Ureter (tissue), 1 donor: ENCODE results near the gene PABPN1L. TPM values are rescaled to one million over a fixed set of nuclear protein-coding genes. Genes with fewer than 3 reads are reported as not detected.
A peak's percentile ranks its signal among the peaks of the same experiment; 100 is the strongest.

ENCODE experiments used
- DNase-seq: peaks from one replicate; pipeline ENCODE4 v3.0.0-alpha.2; 2020; ENCODE audit warnings: low spot score
- total RNA-seq: library from RNA; stranded (reverse); gene quantifications from one replicate; pipeline ENCODE4 v1.2.4, GENCODE V29; 2023
- donor health status: DM: yes; HTN: yes; CAD: no.

The PABPN1L gene
- total RNA-seq, 1 donor from 2014 or later, result not detected

GRCh38 chr16:88884569-88885271 is 18.3 kb upstream of the PABPN1L start:
- no peak for DNase-seq

GRCh38 chr16:88883946-88884345 is 17.5 kb upstream of the PABPN1L start:
- DNase-seq, result no peak

GRCh38 chr16:88883117-88883895 is 16.8 kb upstream of the PABPN1L start:
- no peak for DNase-seq

- no peak for DNase-seq
These were observed 16.0 kb upstream of the PABPN1L start for GRCh38 chr16:88882358-88883030.

- DNase-seq, result no peak
These were observed 15.4 kb upstream of the PABPN1L start for GRCh38 chr16:88881675-88882357.

GRCh38 chr16:88881007-88881615 is 14.7 kb upstream of the PABPN1L start:
- DNase-seq, result no peak

GRCh38 chr16:88880226-88881006 is 14.0 kb upstream of the PABPN1L start:
- DNase-seq, result no peak

GRCh38 chr16:88879788-88880055 is 13.3 kb upstream of the PABPN1L start:
- no peak for DNase-seq

- DNase-seq, result peak; percentile 77
These were observed 12.7 kb upstream of the PABPN1L start for GRCh38 chr16:88878967-88879787.

GRCh38 chr16:88878356-88878755 is 11.9 kb upstream of the PABPN1L start:
- DNase-seq, result no peak

- no peak for DNase-seq
These were observed 11.3 kb upstream of the PABPN1L start for GRCh38 chr16:88877564-88878289.

- DNase-seq, result no peak
These were observed 10.6 kb upstream of the PABPN1L start for GRCh38 chr16:88876942-88877526.

- no peak for DNase-seq
These were observed 9.3 kb upstream of the PABPN1L start for GRCh38 chr16:88875703-88876234.

GRCh38 chr16:88874938-88875599 is 8.6 kb upstream of the PABPN1L start:
- DNase-seq, result no peak

GRCh38 chr16:88872650-88873331 is 6.3 kb upstream of the PABPN1L start:
- no peak for DNase-seq

GRCh38 chr16:88871730-88872416 is 5.4 kb upstream of the PABPN1L start:
- DNase-seq, result no peak

GRCh38 chr16:88871349-88871702 is 4.9 kb upstream of the PABPN1L start:
- no peak for DNase-seq
